CD4-positive, alpha-beta memory T cell (primary cell): ENCODE results near the gene CPNE2. TPM values are rescaled to one million over a fixed set of nuclear protein-coding genes. Genes with fewer than 3 reads are reported as not detected.

ENCODE experiments used
- CTCF ChIA-PET: fragments of 350-600 bp; sonication (Branson Sonifier 250); formaldehyde crosslinking; loops from one replicate; lab custom pipeline; 2021; ENCODE audit warnings: inconsistent platforms; ENCODE audit not compliant: partially characterized antibody; lab: Charles Lee
- POLR2A ChIA-PET: fragments of 350-600 bp; sonication (Branson Sonifier 250); formaldehyde crosslinking; loops from one replicate; lab custom pipeline; 2021; ENCODE audit not compliant: partially characterized antibody; lab: Charles Lee
- DNase-seq, 5 donors: peaks; one replicate each; pipeline versions ENCODE4 v3.0.0 to v3.0.0-alpha.2; 2020 to 2022; ENCODE audit warnings: mixed read lengths in 1 of 5
- H3K27ac ChIP-seq: one replicate; pipeline ENCODE4 v1.7.0; 2013; ENCODE audit warnings: low read depth, low read length
- H3K27me3 ChIP-seq: 2 replicates; pipeline ENCODE4 v1.7.0; 2013; ENCODE audit warnings: mild to moderate bottlenecking, low read length, moderate library complexity; ENCODE audit not compliant: insufficient read depth
- H3K36me3 ChIP-seq: 2 replicates; pipeline ENCODE4 v1.7.0; 2013; ENCODE audit warnings: mild to moderate bottlenecking, low read length, moderate library complexity; ENCODE audit not compliant: insufficient read depth
- H3K4me1 ChIP-seq: 2 replicates; pipeline ENCODE4 v1.7.0; 2013; ENCODE audit warnings: mild to moderate bottlenecking, low read length, moderate library complexity; ENCODE audit not compliant: insufficient read depth
- H3K4me3 ChIP-seq, 2 donors: one replicate each; pipeline ENCODE4 v1.7.0; 2013; ENCODE audit warnings: low read length in 2 of 2, mild to moderate bottlenecking in 1 of 2
- H3K9me3 ChIP-seq, 2 donors: one replicate each; pipeline ENCODE4 v1.7.0; 2013; ENCODE audit warnings: low read length in 2 of 2, control low read depth in 1 of 2; ENCODE audit not compliant: control insufficient read depth in 1 of 2
- H3K27ac Mint-ChIP-seq, 7 donors: one replicate each; pipeline ENCODE4 v1.8.0; 2020 to 2021; ENCODE audit warnings: mixed read lengths in 7 of 7, mild to moderate bottlenecking in 6 of 7, inconsistent platforms in 3 of 7, moderate library complexity in 3 of 7
- H3K27me3 Mint-ChIP-seq, 2 donors: one replicate each; pipeline ENCODE4 v1.8.0; 2020 to 2021; ENCODE audit warnings: mixed read lengths in 2 of 2
- H3K36me3 Mint-ChIP-seq, 2 donors: one replicate each; pipeline ENCODE4 v1.8.0; 2020 to 2021; ENCODE audit warnings: mixed read lengths in 2 of 2, inconsistent platforms in 1 of 2, mild to moderate bottlenecking in 1 of 2
- H3K4me1 Mint-ChIP-seq, 4 donors: one replicate each; pipeline ENCODE4 v1.8.0; 2020 to 2021; ENCODE audit warnings: mixed read lengths in 4 of 4, mild to moderate bottlenecking in 1 of 4
- H3K4me3 Mint-ChIP-seq, 8 donors: one replicate each; pipeline ENCODE4 v1.8.0; 2020 to 2021; ENCODE audit warnings: mixed read lengths in 8 of 8, mild to moderate bottlenecking in 7 of 8, moderate library complexity in 6 of 8, inconsistent platforms in 3 of 8
- H3K9me3 Mint-ChIP-seq, 8 donors: one replicate each; pipeline ENCODE4 v1.8.0; 2020 to 2021; ENCODE audit warnings: mixed read lengths in 8 of 8, mild to moderate bottlenecking in 5 of 8, inconsistent platforms in 3 of 8, moderate library complexity in 1 of 8
- intact Hi-C: fragments of 100-400 bp; cut with micrococcal nuclease; formaldehyde crosslinking; loops from one replicate; pipeline ENCODE4 v1.15.1; 2023
- polyA plus RNA-seq, 2 donors: library from polyadenylated mRNA; unstranded; fragments of 300-500 nt; fragmentation: Illumina TruSeq; gene quantifications; one replicate each; pipeline ENCODE4 v1.2.3, GENCODE V29; 2021
- total RNA-seq, 2 experiments: library from RNA; stranded (reverse); gene quantifications; one replicate each; pipeline ENCODE4 v1.2.3, GENCODE V29; 2021

CPNE2 gene
- total and polyA plus RNA-seq, 4 experiments from 2014 or later: 3.8 to 6.8 (median 5.4) TPM

- no peak overlapping the region for H3K4me3 Mint-ChIP-seq
- peaks cover 31 to 40% of the 10 kb centered on the region in 2 donors for H3K36me3 Mint-ChIP-seq
- intact Hi-C loops: no loop called here
- ChIA-PET CTCF (interaction anchor here (1.1 to 3.2 kb wide), 2 partner anchors 58 to 67 kb away, joined by 3 to 16 read pairs; partner anchors contain the start of gene CPNE2), POLR2A (interaction anchor here (1.1 kb wide), 1 partner anchor 57 kb away, joined by 3 read pairs; no protein-coding TSS in a partner anchor)
- Histone ChIP-seq H3K27ac (no peak overlapping the region), H3K9me3 (no peaks in the 10 kb centered on the region), H3K4me1 (no peaks in the 10 kb centered on the region), H3K36me3 (peaks cover 11% of the 10 kb centered on the region), H3K27me3 (no peaks in the 10 kb centered on the region), H3K4me3 (no peak overlapping the region)
- no peak overlapping the region for H3K27ac Mint-ChIP-seq
- DNase-seq: no peak
- H3K9me3 Mint-ChIP-seq: no peaks in the 10 kb centered on the region
- H3K27me3 Mint-ChIP-seq: no peaks in the 10 kb centered on the region
- peaks cover 5 to 15% (median 7%) of the 10 kb centered on the region in 4 donors for H3K4me1 Mint-ChIP-seq
Observed at GRCh38 chr16:57150682-57151330, 58.4 kb downstream of the CPNE2 start.

- Mint-ChIP-seq H3K4me3 (no peak overlapping the region), H3K27ac (no peak overlapping the region), H3K36me3 (peaks cover 37 to 46% of the 10 kb centered on the region in 2 donors), H3K9me3 (no peaks in the 10 kb centered on the region), H3K4me1 (peaks cover 6 to 20% (median 12%) of the 10 kb centered on the region in 4 donors), H3K27me3 (no peaks in the 10 kb centered on the region)
- H3K4me3 ChIP-seq: no peak overlapping the region
- ChIA-PET CTCF (interaction anchor here (1.0 to 3.2 kb wide), 4 partner anchors 10 to 67 kb away, joined by 3 to 16 read pairs (median 4); partner anchors contain the start of gene CPNE2), POLR2A (interaction anchor here (1.4 to 2.4 kb wide), 2 partner anchors 9 to 30 kb away, joined by 4 to 6 read pairs; no protein-coding TSS in a partner anchor)
- H3K36me3 ChIP-seq: peaks cover 11% of the 10 kb centered on the region
- H3K4me1 ChIP-seq: no peaks in the 10 kb centered on the region
- DNase-seq: no peak
- no peak overlapping the region for H3K27ac ChIP-seq
- no peaks in the 10 kb centered on the region for H3K27me3 ChIP-seq
- H3K9me3 ChIP-seq: no peaks in the 10 kb centered on the region
- intact Hi-C loops: no loop called here
Observed at GRCh38 chr16:57151369-57151768, 59.0 kb downstream of the CPNE2 start.

GRCh38 chr16:57152096-57153093 lies 60.0 kb downstream of the CPNE2 start:
- H3K4me1 Mint-ChIP-seq: peaks cover 12 to 22% (median 14%) of the 10 kb centered on the region in 4 donors
- H3K9me3 Mint-ChIP-seq: no peaks in the 10 kb centered on the region
- no peak for DNase-seq
- no peak overlapping the region for H3K4me3 ChIP-seq
- intact Hi-C loops: no loop called here
- no peaks in the 10 kb centered on the region for H3K27me3 ChIP-seq
- H3K27ac ChIP-seq: no peak overlapping the region
- no peaks in the 10 kb centered on the region for H3K4me1 ChIP-seq
- ChIA-PET POLR2A (interaction anchor here (0.5 to 2.4 kb wide), 3 partner anchors 10 to 28 kb away, joined by 3 to 6 read pairs (median 4); no protein-coding TSS in a partner anchor), CTCF (interaction anchor here (1.0 to 3.2 kb wide), 4 partner anchors 11 to 68 kb away, joined by 3 to 16 read pairs (median 4); partner anchors contain the start of gene CPNE2)
- no peak overlapping the region for H3K4me3 Mint-ChIP-seq
- H3K36me3 ChIP-seq: peaks cover 14% of the 10 kb centered on the region
- no peaks in the 10 kb centered on the region for H3K9me3 ChIP-seq
- peak overlapping the region in 3 of 7 donors; percentile 25 to 48 (median 38) for H3K27ac Mint-ChIP-seq
- H3K27me3 Mint-ChIP-seq: no peaks in the 10 kb centered on the region
- H3K36me3 Mint-ChIP-seq: peaks cover 46 to 53% of the 10 kb centered on the region in 2 donors

GRCh38 chr16:57153841-57154240 lies 61.5 kb downstream of the CPNE2 start:
- POLR2A ChIA-PET: interaction anchor here (2.4 kb wide), 1 partner anchor 12 kb away, joined by 6 read pairs; no protein-coding TSS in a partner anchor

GRCh38 chr16:57155702-57156350 lies 63.4 kb downstream of the CPNE2 start:
- H3K27ac ChIP-seq: no peak overlapping the region
- H3K27ac Mint-ChIP-seq: peak overlapping the region in 4 of 7 donors; percentile 59 to 71 (median 62)
- H3K27me3 Mint-ChIP-seq: no peaks in the 10 kb centered on the region
- H3K4me1 ChIP-seq: no peaks in the 10 kb centered on the region
- H3K9me3 Mint-ChIP-seq: no peaks in the 10 kb centered on the region
- H3K4me3 ChIP-seq: no peak overlapping the region
- CTCF ChIA-PET: interaction anchor here (0.7 to 2.2 kb wide), 2 partner anchors 71 to 239 kb away, joined by 3 to 5 read pairs; no protein-coding TSS in a partner anchor
- H3K36me3 ChIP-seq: peaks cover 36% of the 10 kb centered on the region
- H3K27me3 ChIP-seq: no peaks in the 10 kb centered on the region
- peaks cover 63 to 78% of the 10 kb centered on the region in 2 donors for H3K36me3 Mint-ChIP-seq
- intact Hi-C loops: no loop called here
- DNase-seq: no peak
- POLR2A ChIA-PET: no interaction called here
- H3K4me3 Mint-ChIP-seq: no peak overlapping the region
- H3K4me1 Mint-ChIP-seq: peaks cover 9 to 16% (median 13%) of the 10 kb centered on the region in 4 donors
- no peaks in the 10 kb centered on the region for H3K9me3 ChIP-seq

More at GRCh38 chr16:57153841-57154240, 61.5 kb downstream of the CPNE2 start:
- H3K27me3 ChIP-seq: no peaks in the 10 kb centered on the region
- CTCF ChIA-PET: no interaction called here
- Mint-ChIP-seq H3K9me3 (no peaks in the 10 kb centered on the region), H3K36me3 (peaks cover 54 to 62% of the 10 kb centered on the region in 2 donors), H3K27me3 (no peaks in the 10 kb centered on the region), H3K4me1 (peaks cover 9 to 16% (median 11%) of the 10 kb centered on the region in 4 donors), H3K4me3 (no peak overlapping the region), H3K27ac (no peak overlapping the region)
- intact Hi-C loops: no loop called here
- no peaks in the 10 kb centered on the region for H3K9me3 ChIP-seq
- no peaks in the 10 kb centered on the region for H3K4me1 ChIP-seq
- no peak overlapping the region for H3K27ac ChIP-seq
- no peak for DNase-seq
- H3K4me3 ChIP-seq: no peak overlapping the region
- peaks cover 21% of the 10 kb centered on the region for H3K36me3 ChIP-seq

GRCh38 chr16:57156351-57156703 lies 63.9 kb downstream of the CPNE2 start:
- Histone ChIP-seq H3K27me3 (no peaks in the 10 kb centered on the region), H3K4me3 (no peak overlapping the region), H3K27ac (no peak overlapping the region), H3K9me3 (no peaks in the 10 kb centered on the region), H3K4me1 (no peaks in the 10 kb centered on the region), H3K36me3 (peaks cover 36% of the 10 kb centered on the region)
- peaks cover 63 to 77% of the 10 kb centered on the region in 2 donors for H3K36me3 Mint-ChIP-seq
- H3K4me1 Mint-ChIP-seq: peaks cover 9 to 16% (median 14%) of the 10 kb centered on the region in 4 donors
- H3K9me3 Mint-ChIP-seq: no peaks in the 10 kb centered on the region
- intact Hi-C loops: no loop called here
- H3K4me3 Mint-ChIP-seq: no peak overlapping the region
- ChIA-PET POLR2A (no interaction called here), CTCF (interaction anchor here (2.2 kb wide), 1 partner anchor 72 kb away, joined by 5 read pairs; no protein-coding TSS in a partner anchor)
- no peak for DNase-seq
- H3K27me3 Mint-ChIP-seq: no peaks in the 10 kb centered on the region
- peak overlapping the region in 3 of 7 donors; percentile 0 to 69 (median 23) for H3K27ac Mint-ChIP-seq
